ENCODE measurements around the gene DNAH6.

DNA sequence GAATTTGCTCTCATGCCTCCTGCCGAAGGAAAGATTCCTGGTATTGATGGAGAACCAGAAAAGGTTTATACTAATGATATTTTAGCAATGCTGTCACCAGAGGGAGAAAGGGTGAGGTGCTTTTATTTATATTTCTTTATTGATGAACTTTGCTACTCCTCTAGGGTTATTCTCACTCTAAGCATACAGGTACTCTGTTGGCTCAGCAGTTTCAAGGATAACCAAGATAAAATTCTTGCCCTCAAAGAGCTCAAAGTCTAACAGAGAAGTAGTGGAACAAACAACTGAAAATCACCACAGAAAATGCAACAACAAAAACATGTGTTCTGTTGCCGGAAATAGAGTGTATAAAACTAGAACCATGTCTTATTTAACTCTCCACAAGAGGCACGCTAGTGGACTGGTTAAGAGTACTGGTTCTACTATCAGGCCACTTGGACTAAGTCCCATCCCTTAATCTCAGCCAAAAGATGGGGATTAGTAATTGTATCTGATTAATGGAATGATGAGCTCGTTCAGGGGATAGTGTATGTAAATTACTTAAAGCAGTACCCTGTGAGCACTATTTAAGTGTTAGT lies 103.6 kb downstream of the DNAH6 start:
- TF ChIP-seq, protein P1, sequence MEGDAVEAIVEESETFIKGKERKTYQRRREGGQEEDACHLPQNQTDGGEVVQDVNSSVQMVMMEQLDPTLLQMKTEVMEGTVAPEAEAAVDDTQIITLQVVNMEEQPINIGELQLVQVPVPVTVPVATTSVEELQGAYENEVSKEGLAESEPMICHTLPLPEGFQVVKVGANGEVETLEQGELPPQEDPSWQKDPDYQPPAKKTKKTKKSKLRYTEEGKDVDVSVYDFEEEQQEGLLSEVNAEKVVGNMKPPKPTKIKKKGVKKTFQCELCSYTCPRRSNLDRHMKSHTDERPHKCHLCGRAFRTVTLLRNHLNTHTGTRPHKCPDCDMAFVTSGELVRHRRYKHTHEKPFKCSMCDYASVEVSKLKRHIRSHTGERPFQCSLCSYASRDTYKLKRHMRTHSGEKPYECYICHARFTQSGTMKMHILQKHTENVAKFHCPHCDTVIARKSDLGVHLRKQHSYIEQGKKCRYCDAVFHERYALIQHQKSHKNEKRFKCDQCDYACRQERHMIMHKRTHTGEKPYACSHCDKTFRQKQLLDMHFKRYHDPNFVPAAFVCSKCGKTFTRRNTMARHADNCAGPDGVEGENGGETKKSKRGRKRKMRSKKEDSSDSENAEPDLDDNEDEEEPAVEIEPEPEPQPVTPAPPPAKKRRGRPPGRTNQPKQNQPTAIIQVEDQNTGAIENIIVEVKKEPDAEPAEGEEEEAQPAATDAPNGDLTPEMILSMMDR (IDR thresholded peaks at IDR 0.05) = no peak
- TF ChIP-seq POLR2AphosphoS5 (IDR thresholded peaks at IDR 0.05) = no peak
- TF ChIP-seq POLR2A (IDR thresholded peaks at IDR 0.05) = no peak
